ENCODE data around the gene ODAPH.
"Not testable (repeated sequence)": the region's sequence is repeated elsewhere in the genome, so short reads cannot be mapped to it uniquely, and the experiment has no call there.

Gene ODAPH

DNA sequence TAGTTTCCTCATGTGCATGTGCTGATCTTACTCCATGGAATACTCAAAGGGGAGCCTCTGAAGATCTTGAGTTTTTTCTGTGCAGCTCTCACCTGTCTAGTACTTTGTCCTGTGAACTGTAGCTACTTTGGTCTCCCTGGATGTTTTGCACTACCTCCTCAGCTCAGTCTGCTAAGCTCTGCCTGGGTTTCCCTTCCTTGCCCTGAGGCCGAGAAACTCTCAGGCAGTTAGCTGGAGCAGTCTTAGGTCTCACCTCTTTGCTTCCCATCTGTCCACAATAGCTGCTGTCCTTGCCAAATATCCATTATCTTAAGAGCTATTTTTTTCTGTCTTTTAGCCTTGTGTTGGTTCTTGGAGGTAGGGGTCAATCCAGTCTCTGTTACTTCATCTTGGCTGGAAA lies 30.0 kb upstream of the ODAPH start:
- H3K27me3 ChIP-seq (replicated peaks; ENCODE audit: insufficient read depth, low read length) = no peaks in the 10 kb centered on the region
- TF ChIP-seq, protein P1, sequence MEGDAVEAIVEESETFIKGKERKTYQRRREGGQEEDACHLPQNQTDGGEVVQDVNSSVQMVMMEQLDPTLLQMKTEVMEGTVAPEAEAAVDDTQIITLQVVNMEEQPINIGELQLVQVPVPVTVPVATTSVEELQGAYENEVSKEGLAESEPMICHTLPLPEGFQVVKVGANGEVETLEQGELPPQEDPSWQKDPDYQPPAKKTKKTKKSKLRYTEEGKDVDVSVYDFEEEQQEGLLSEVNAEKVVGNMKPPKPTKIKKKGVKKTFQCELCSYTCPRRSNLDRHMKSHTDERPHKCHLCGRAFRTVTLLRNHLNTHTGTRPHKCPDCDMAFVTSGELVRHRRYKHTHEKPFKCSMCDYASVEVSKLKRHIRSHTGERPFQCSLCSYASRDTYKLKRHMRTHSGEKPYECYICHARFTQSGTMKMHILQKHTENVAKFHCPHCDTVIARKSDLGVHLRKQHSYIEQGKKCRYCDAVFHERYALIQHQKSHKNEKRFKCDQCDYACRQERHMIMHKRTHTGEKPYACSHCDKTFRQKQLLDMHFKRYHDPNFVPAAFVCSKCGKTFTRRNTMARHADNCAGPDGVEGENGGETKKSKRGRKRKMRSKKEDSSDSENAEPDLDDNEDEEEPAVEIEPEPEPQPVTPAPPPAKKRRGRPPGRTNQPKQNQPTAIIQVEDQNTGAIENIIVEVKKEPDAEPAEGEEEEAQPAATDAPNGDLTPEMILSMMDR (IDR thresholded peaks at IDR 0.05; ENCODE audit: low read length) = no peak
- no peak for TF ChIP-seq EZH2 (optimal IDR thresholded peaks at IDR 0.05; ENCODE audit: low read depth, low read length)
- TF ChIP-seq EZH2phosphoT487 (IDR thresholded peaks at IDR 0.05; ENCODE audit: low read length) = no peak
- H3K4me2 ChIP-seq (ENCODE audit: low read depth, low read length) = no peak overlapping the region
- DNase-seq = no peak
- no peak overlapping the region for H3K27ac ChIP-seq (ENCODE audit: low read length)
- no peaks in the 10 kb centered on the region for H4K20me1 ChIP-seq (ENCODE audit: insufficient read depth, low read length)
- no peak overlapping the region for H3K4me3 ChIP-seq (ENCODE audit: low read length)
- H3K4me1 ChIP-seq (ENCODE audit: low read length) = no peaks in the 10 kb centered on the region
- H3K9me2 ChIP-seq (replicated peaks; ENCODE audit: insufficient read depth, low read length) = no peaks in the 10 kb centered on the region
- no peaks in the 10 kb centered on the region for H3K79me2 ChIP-seq (ENCODE audit: low read length)
- H3F3A ChIP-seq (ENCODE audit: insufficient read depth, low read length) = no peaks in the 10 kb centered on the region
- H3K36me3 ChIP-seq (replicated peaks; ENCODE audit: insufficient read depth, low read length) = peaks cover 5% of the 10 kb centered on the region; the same call in 1 of the 2 replicates
- no peak overlapping the region for H3K9ac ChIP-seq (ENCODE audit: low read length)
- no peak overlapping the region for H2AFZ ChIP-seq (ENCODE audit: low read length)
- no peaks in the 10 kb centered on the region for H3K9me3 ChIP-seq (replicated peaks; ENCODE audit: insufficient read depth, low read length)

DNA sequence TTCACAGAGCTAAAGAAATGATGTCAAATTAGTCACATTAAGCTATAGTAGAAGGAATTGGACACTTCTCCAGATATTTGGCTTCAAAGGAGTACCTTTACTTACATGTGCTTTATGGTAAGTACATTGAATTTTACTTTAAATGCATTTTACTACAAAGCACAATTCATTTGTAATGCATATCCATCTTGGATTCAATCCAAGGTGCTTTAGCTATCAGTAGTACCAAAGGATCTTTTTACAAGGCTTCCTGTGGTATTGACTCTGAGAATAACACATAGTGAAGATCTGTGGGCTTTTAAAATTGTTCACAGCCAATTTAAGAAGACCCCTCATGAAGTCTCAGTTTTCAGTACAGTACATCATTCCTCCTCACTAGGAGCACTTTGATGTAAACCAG lies 28.4 kb upstream of the ODAPH start:
- H3K4me1 ChIP-seq (ENCODE audit: low read length) = no peaks in the 10 kb centered on the region
- no peaks in the 10 kb centered on the region for H3K79me2 ChIP-seq (ENCODE audit: low read length)
- no peak overlapping the region for H3K4me3 ChIP-seq (ENCODE audit: low read length)
- H2AFZ ChIP-seq (ENCODE audit: low read length) = no peak overlapping the region
- no peaks in the 10 kb centered on the region for H3K9me3 ChIP-seq (replicated peaks; ENCODE audit: insufficient read depth, low read length)
- peaks cover 5% of the 10 kb centered on the region; the same call in 1 of the 2 replicates for H3K36me3 ChIP-seq (replicated peaks; ENCODE audit: insufficient read depth, low read length)
- H3K27me3 ChIP-seq (replicated peaks; ENCODE audit: insufficient read depth, low read length) = no peaks in the 10 kb centered on the region
- TF ChIP-seq, protein P1 (IDR thresholded peaks at IDR 0.05; ENCODE audit: low read length) = no peak
- TF ChIP-seq EZH2 (optimal IDR thresholded peaks at IDR 0.05; ENCODE audit: low read depth, low read length) (no peak), EZH2phosphoT487 (IDR thresholded peaks at IDR 0.05; ENCODE audit: low read length) (no peak)
- H3K27ac ChIP-seq (ENCODE audit: low read length) = no peak overlapping the region
- H3K4me2 ChIP-seq (ENCODE audit: low read depth, low read length) = no peak overlapping the region
- no peak overlapping the region for H3K9ac ChIP-seq (ENCODE audit: low read length)
- DNase-seq = no peak
- no peaks in the 10 kb centered on the region for H3K9me2 ChIP-seq (replicated peaks; ENCODE audit: insufficient read depth, low read length)
- H4K20me1 ChIP-seq (ENCODE audit: insufficient read depth, low read length) = no peaks in the 10 kb centered on the region
- H3F3A ChIP-seq (ENCODE audit: insufficient read depth, low read length) = no peaks in the 10 kb centered on the region

DNA sequence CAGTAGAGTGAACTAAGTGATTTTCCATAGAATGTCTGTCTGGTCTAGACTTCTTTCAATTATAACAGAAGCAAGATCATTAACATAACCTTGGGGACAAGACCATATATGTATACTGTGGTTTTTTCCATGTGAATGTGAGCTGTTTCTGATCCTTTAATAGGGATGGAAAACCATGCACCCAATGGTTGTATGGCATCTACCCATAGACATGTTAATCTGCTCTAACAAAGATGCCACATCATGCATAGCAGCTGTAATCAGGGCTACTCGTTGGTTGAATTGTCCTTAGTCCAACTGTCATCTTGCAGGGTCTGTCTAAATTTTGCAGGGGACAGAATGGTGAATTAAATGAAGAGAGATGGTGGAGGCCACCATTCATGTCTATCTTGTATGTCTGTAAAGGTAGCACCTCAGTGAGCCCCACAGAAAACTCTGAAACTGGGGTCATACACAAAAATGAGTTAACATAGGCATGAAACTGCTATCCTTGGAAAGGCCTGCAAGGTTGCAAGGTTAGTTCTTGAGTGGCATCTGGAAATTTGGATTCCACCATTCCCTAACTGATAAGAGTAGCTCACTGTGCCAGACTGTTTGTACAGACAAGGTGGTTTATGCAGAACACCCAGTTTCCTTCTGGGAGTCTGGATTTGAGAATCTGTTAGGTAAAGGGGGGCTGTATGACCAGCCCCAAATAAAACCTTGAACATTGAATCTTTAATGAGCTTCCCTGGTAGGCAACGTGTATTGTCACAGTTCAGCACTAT lies 25.1 kb upstream of the ODAPH start:
- Histone ChIP-seq H3K79me2 (ENCODE audit: low read length) (no peaks in the 10 kb centered on the region), H3K9me3 (replicated peaks; ENCODE audit: insufficient read depth, low read length) (no peaks in the 10 kb centered on the region), H3K27ac (ENCODE audit: low read length) (no peak overlapping the region), H3K36me3 (replicated peaks; ENCODE audit: insufficient read depth, low read length) (peaks cover 5% of the 10 kb centered on the region; the same call in 1 of the 2 replicates), H4K20me1 (ENCODE audit: insufficient read depth, low read length) (no peaks in the 10 kb centered on the region), H3F3A (ENCODE audit: insufficient read depth, low read length) (no peaks in the 10 kb centered on the region), H2AFZ (ENCODE audit: low read length) (no peak overlapping the region), H3K9ac (ENCODE audit: low read length) (no peak overlapping the region), H3K9me2 (replicated peaks; ENCODE audit: insufficient read depth, low read length) (no peaks in the 10 kb centered on the region), H3K4me2 (ENCODE audit: low read depth, low read length) (no peak overlapping the region), H3K4me3 (ENCODE audit: low read length) (no peak overlapping the region), H3K27me3 (replicated peaks; ENCODE audit: insufficient read depth, low read length) (no peaks in the 10 kb centered on the region), H3K4me1 (ENCODE audit: low read length) (no peaks in the 10 kb centered on the region)
- TF ChIP-seq EZH2 (optimal IDR thresholded peaks at IDR 0.05; ENCODE audit: low read depth, low read length) (no peak), EZH2phosphoT487 (IDR thresholded peaks at IDR 0.05; ENCODE audit: low read length) (no peak)
- TF ChIP-seq, protein P1 (IDR thresholded peaks at IDR 0.05; ENCODE audit: low read length) = no peak
- no peak for DNase-seq

DNA sequence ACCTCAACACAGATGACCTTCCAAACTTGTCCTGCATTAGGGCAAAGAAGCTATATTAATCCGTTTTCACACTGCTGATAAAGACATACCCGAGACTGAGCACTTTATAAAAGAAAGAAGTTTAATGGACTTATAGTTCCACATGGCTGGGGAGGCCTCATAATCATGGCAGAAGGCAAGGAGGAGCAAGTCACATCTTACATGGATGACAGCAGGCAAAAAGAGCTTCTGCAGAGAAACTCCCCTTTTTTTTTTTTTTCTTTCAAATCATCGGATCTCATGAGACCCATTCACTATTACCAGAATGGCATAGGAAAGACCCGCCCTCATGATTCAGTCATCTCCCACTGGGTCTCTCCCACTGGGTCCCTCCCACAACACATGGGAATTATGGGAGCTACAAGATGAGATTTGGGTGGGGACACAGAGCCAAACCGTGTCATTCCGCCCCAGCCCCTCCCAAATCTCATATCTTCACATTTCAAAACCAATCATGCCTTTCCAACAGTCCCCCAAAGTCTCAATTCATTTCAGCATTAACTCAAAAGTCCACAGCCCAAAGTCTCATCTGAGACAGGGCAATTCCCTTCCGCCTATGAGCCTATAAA lies 24.2 kb upstream of the ODAPH start:
- H3K9me3 ChIP-seq (replicated peaks; ENCODE audit: insufficient read depth, low read length); H3K4me1 ChIP-seq (ENCODE audit: low read length); H3K27ac ChIP-seq (ENCODE audit: low read length); H3K9ac ChIP-seq (ENCODE audit: low read length); DNase-seq; H3K4me3 ChIP-seq (ENCODE audit: low read length); H3K79me2 ChIP-seq (ENCODE audit: low read length); H3F3A ChIP-seq (ENCODE audit: insufficient read depth, low read length); H3K9me2 ChIP-seq (replicated peaks; ENCODE audit: insufficient read depth, low read length); H3K4me2 ChIP-seq (ENCODE audit: low read depth, low read length); H2AFZ ChIP-seq (ENCODE audit: low read length); H4K20me1 ChIP-seq (ENCODE audit: insufficient read depth, low read length); H3K36me3 ChIP-seq (replicated peaks; ENCODE audit: insufficient read depth, low read length); H3K27me3 ChIP-seq (replicated peaks; ENCODE audit: insufficient read depth, low read length): not testable (repeated sequence)

DNA sequence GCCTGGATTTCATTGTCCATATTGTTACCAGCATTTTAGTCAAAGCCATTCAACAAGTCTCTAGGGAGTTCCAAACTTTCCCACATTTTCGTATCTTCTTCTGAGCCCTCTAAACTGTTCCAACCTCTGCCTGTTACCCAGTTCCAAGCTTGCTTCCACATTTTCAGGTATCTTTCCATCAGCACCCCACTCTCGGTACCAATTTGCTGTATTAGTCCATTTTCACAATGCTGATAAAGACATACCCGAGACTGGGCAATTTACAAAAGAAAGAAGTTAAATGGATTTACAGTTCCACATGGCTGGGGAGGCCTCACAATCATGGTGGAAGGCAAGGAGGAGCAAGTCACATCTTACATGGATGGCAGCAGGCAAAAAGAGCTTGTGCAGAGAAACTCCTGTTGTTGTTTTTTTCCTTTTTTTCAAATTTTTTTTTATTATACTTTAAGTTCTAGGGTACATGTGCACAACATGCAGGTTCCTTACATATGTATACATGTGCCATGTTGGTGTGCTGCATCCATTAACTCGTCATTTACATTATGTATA lies 22.5 kb upstream of the ODAPH start:
- not testable (repeated sequence) for H3K27me3 ChIP-seq (replicated peaks; ENCODE audit: insufficient read depth, low read length); H3K27ac ChIP-seq (ENCODE audit: low read length); H3K4me3 ChIP-seq (ENCODE audit: low read length); H4K20me1 ChIP-seq (ENCODE audit: insufficient read depth, low read length); H3K9ac ChIP-seq (ENCODE audit: low read length); DNase-seq; H3K4me1 ChIP-seq (ENCODE audit: low read length); H3K9me3 ChIP-seq (replicated peaks; ENCODE audit: insufficient read depth, low read length); H3K9me2 ChIP-seq (replicated peaks; ENCODE audit: insufficient read depth, low read length); H3K79me2 ChIP-seq (ENCODE audit: low read length); H3K4me2 ChIP-seq (ENCODE audit: low read depth, low read length); H3K36me3 ChIP-seq (replicated peaks; ENCODE audit: insufficient read depth, low read length); H2AFZ ChIP-seq (ENCODE audit: low read length); H3F3A ChIP-seq (ENCODE audit: insufficient read depth, low read length)
